ENCODE data around the gene PHF21A.

DNA sequence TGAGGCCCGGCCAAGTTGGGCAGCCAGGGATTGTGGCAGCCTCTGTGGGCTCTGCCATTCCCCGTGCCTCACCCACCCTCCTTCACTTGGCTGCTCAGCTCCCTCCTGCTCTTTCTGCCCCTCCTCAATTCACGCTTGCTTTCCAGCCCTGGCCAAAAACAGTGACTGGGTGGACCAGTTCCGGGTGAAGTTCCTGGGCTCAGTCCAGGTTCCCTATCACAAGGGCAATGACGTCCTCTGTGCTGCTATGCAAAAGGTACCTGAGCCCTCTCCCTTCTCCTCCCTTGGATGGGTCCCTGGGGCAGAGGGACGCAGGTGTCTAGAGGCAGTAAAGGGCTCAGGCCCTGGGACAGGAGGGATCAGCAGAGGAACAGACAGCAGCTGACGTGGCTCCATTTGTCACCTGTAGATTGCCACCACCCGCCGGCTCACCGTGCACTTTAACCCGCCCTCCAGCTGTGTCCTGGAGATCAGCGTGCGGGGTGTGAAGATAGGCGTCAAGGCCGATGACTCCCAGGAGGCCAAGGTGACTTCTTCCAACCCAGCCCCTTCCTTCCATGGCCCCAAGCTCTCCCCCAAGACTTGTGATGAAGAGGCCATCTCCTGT is 216.8 kb downstream of the PHF21A start:
- no peak for TF ChIP-seq CTCF (IDR thresholded peaks at IDR 0.05)
- no peak for TF ChIP-seq ATF1 (CRISPR knock-in tag; IDR thresholded peaks at IDR 0.05)
- no peak for TF ChIP-seq ELF4 (CRISPR knock-in tag; IDR thresholded peaks at IDR 0.05; ENCODE audit: low read depth)
- no peak for TF ChIP-seq ZNF396 (CRISPR knock-in tag; IDR thresholded peaks at IDR 0.05; ENCODE audit: borderline replicate concordance)
- no peak for TF ChIP-seq NFYB (CRISPR knock-in tag; conservative IDR thresholded peaks at IDR 0.05; ENCODE audit: low read depth)

Measured in WTC11 (cell line).